ENCODE data around the gene INPP4B.

Gene INPP4B

DNA sequence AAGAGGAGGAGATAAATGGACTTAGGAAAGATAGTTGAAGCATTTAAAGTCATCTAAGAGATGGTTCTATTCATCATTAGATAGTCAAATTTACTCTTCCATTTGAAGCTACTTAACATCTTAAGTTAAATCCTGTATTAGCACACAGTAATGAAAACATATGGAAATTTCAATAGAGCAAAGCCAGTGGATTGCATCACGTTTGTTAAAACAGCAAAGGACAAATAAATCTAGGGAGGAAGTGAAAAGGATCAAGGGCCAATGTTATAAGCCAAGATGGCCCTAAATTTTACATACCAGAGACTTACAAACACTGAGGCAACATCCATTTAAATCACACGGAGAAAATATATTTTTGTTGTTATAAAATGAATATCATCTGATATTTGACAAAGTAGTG, 602.8 kb downstream of the INPP4B start:
- TF ChIP-seq CTCF (IDR thresholded peaks at IDR 0.05; ENCODE audit: borderline replicate concordance, insufficient read depth, low read depth, low read length) = no peak
- no peak overlapping the region for H3K4me3 ChIP-seq (ENCODE audit: low read depth, low read length)

- TF ChIP-seq CTCF (IDR thresholded peaks at IDR 0.05; ENCODE audit: borderline replicate concordance, insufficient read depth, low read depth, low read length) = no peak
- no peak overlapping the region for H3K4me3 ChIP-seq (ENCODE audit: low read depth, low read length)
Observed at GRCh38 chr4:142242156-142242555, 603.9 kb downstream of the INPP4B start.

DNA sequence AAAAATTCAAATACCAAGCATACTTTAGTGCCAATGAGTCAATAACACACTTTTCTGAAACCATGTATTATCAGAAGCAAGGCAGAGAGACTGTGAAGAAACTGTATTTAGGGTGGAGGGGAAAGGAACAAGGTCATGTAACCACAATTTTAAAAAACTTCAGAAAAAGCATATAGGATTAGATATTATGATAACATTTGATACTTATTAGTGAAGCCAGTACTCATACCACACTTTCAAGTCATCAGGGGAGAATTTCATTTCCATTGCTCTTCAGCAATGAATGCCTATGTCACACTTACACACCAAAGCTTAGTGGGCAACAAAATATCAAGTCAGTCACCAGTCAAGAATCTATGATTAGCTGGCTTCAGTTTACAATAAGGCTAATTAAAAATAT, 607.5 kb downstream of the INPP4B start:
- no peak overlapping the region for H3K4me3 ChIP-seq (ENCODE audit: low read depth, low read length)
- TF ChIP-seq CTCF (IDR thresholded peaks at IDR 0.05; ENCODE audit: borderline replicate concordance, insufficient read depth, low read depth, low read length) = no peak

DNA sequence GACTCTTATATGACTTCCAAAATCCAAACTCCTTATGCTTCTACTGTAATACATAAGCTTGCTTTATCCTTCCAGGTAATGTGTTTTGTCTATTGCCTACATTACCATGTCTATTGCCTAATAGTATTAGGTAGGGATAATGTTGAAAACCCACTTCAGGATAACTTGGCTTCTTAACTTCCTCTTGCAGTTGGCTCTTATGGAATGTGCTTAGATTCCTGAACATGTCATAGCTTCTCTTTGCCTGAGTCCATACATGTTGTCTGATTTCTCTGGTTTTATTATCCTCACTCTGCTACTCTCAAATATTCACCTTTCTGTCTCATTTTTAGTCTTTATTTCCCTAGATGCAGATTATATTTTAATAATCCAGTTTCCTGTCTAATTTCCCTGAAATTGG, 609.8 kb downstream of the INPP4B start:
- TF ChIP-seq CTCF (IDR thresholded peaks at IDR 0.05; ENCODE audit: borderline replicate concordance, insufficient read depth, low read depth, low read length) = no peak
- H3K4me3 ChIP-seq (ENCODE audit: low read depth, low read length) = no peak overlapping the region

GRCh38 chr4:142231787-142232186, 614.3 kb downstream of the INPP4B start:
- no peak overlapping the region for H3K4me3 ChIP-seq (ENCODE audit: low read depth, low read length)
- no peak for TF ChIP-seq CTCF (IDR thresholded peaks at IDR 0.05; ENCODE audit: borderline replicate concordance, insufficient read depth, low read depth, low read length)

- no peak for TF ChIP-seq CTCF (IDR thresholded peaks at IDR 0.05; ENCODE audit: borderline replicate concordance, insufficient read depth, low read depth, low read length)
- H3K4me3 ChIP-seq (ENCODE audit: low read depth, low read length) = no peak overlapping the region
Observed at GRCh38 chr4:142230991-142231390, 615.1 kb downstream of the INPP4B start.

- H3K4me3 ChIP-seq (ENCODE audit: low read depth, low read length) = no peak overlapping the region
- TF ChIP-seq CTCF (IDR thresholded peaks at IDR 0.05; ENCODE audit: borderline replicate concordance, insufficient read depth, low read depth, low read length) = no peak
Observed at GRCh38 chr4:142226014-142226413, 620.1 kb downstream of the INPP4B start.

All from GM12875 (cell line).